Fibroblast of lung (primary cell): ENCODE measurements around the gene ZNF226. TPM values are rescaled to one million over a fixed set of nuclear protein-coding genes. Genes with fewer than 3 reads are reported as not detected.

Experiments used
- DNase-seq, 2 donors: peaks; one replicate each; pipeline versions ENCODE4 v3.0.0 to v3.0.0-alpha.2; 2010; ENCODE audit warnings: low read depth in 2 of 2
- H2AFZ ChIP-seq: 2 replicates; pipeline ENCODE4 v1.5.1; 2012; ENCODE audit warnings: low read length, control low read depth, inconsistent platforms
- H3K27ac ChIP-seq: 2 replicates; pipeline ENCODE4 v1.5.1; 2011; ENCODE audit warnings: low read length, control low read depth; ENCODE audit not compliant: insufficient read depth
- H3K27me3 ChIP-seq: 2 replicates; pipeline ENCODE4 v1.5.1; 2011; ENCODE audit warnings: mild to moderate bottlenecking, low read length; ENCODE audit not compliant: control insufficient read depth, insufficient read depth
- H3K36me3 ChIP-seq: 2 replicates; pipeline ENCODE4 v1.5.1; 2011; ENCODE audit warnings: low read length; ENCODE audit not compliant: control insufficient read depth, insufficient read depth
- H3K4me1 ChIP-seq: 2 replicates; pipeline ENCODE4 v1.5.1; 2011; ENCODE audit warnings: low read length; ENCODE audit not compliant: control insufficient read depth, insufficient read depth; ENCODE audit errors: extremely low read depth
- H3K4me2 ChIP-seq: 2 replicates; pipeline ENCODE4 v1.5.1; 2011; ENCODE audit warnings: low read length, control low read depth; ENCODE audit not compliant: insufficient read depth; ENCODE audit errors: extremely low read depth
- H3K4me3 ChIP-seq, 4 experiments: fragments of 200-600 bp in 1 of 4; sonication (generic) in 1 of 4; replicated peaks in 1 of 4; 2 replicates each; pipeline ENCODE4 v1.5.1; 2011 to 2016; ENCODE audit warnings: low read length in 4 of 4, low read depth in 3 of 4, mild to moderate bottlenecking in 3 of 4, control low read depth in 2 of 4, inconsistent platforms in 1 of 4, mixed read lengths in 1 of 4; ENCODE audit not compliant: insufficient read depth in 1 of 4; ENCODE audit errors: control extremely low read depth in 1 of 4
- H3K79me2 ChIP-seq: 2 replicates; pipeline ENCODE4 v1.5.1; 2012; ENCODE audit warnings: mild to moderate bottlenecking, low read length, inconsistent platforms; ENCODE audit not compliant: control insufficient read depth, insufficient read depth
- H3K9ac ChIP-seq: 2 replicates; pipeline ENCODE4 v1.5.1; 2011; ENCODE audit warnings: mild to moderate bottlenecking, low read length, control low read depth; ENCODE audit not compliant: insufficient read depth
- H3K9me3 ChIP-seq: 2 replicates; pipeline ENCODE4 v1.5.1; 2012; ENCODE audit warnings: low read depth, low read length; ENCODE audit not compliant: control insufficient read depth, insufficient read depth
- H4K20me1 ChIP-seq: 2 replicates; pipeline ENCODE4 v1.5.1; 2011; ENCODE audit warnings: low read length; ENCODE audit not compliant: control insufficient read depth, insufficient read depth; ENCODE audit errors: extremely low read depth
- EZH2 ChIP-seq: IDR thresholded peaks from 2 replicates; pipeline ENCODE4 v1.5.1; 2012; ENCODE audit warnings: low read length, control low read depth, mild to moderate bottlenecking; ENCODE audit errors: missing control alignments
- polyA plus RNA-seq, 2 donors: library from polyadenylated mRNA; depleted of rRNA in 1 of 2; stranded (reverse) in 1 of 2; unstranded in 1 of 2; fragments of >200 nt; gene quantifications; 2 replicates each; pipeline ENCODE4 v1.2.1, GENCODE V29; 2011 to 2012; ENCODE audit warnings: missing spikeins in 1 of 2
- total RNA-seq: library from RNA; depleted of rRNA; stranded (reverse); fragments of >200 nt; gene quantifications from 2 replicates; pipeline ENCODE4 v1.2.1, GENCODE V29; 2014
- TF ChIP-seq, protein P1 (sequence below), 2 donors: IDR thresholded peaks in 1 of 2; conservative IDR thresholded peaks in 1 of 2; 1 replicate in 1 of 2; 2 replicates in 1 of 2; pipeline ENCODE4 v1.5.1; 2011 to 2012; ENCODE audit warnings: low read length in 2 of 2, control low read depth in 1 of 2, inconsistent platforms in 1 of 2, low read depth in 1 of 2, mild to moderate bottlenecking in 1 of 2

The ZNF226 gene
- total and polyA plus RNA-seq, 2 donors (not counting 1 experiment from before 2014, with no cell fraction given): 21.4 to 30.7 TPM

DNA sequence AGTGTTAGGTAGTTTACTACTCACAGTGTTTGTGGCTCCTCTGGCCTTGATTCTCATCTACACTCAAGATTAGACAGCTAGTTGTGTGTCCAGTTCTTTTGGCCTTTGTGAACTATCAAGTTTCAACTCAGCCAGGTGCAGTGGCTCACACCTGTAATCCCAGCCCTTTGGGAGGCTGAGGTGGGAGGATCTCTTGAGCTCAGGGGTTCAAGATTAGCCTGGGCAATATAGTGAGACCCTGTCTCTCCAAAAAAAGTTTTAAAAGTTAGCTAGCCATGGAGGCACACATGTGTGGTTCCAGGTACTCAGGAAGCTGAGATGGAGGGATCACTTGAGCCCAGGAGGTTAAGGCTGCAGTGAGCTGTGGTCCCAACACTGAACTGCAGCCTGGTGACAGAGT lies 16.1 kb downstream of the ZNF226 start:
- H3K4me3 ChIP-seq: no peak overlapping the region
- peaks cover 6% of the 10 kb centered on the region for H3K9me3 ChIP-seq
- H3K9ac ChIP-seq: no peak overlapping the region
- no peak for DNase-seq
- no peaks in the 10 kb centered on the region for H3K4me1 ChIP-seq
- H3K27me3 ChIP-seq: no peaks in the 10 kb centered on the region
- no peaks in the 10 kb centered on the region for H4K20me1 ChIP-seq
- H2AFZ ChIP-seq: no peak overlapping the region
- TF ChIP-seq, protein P1, sequence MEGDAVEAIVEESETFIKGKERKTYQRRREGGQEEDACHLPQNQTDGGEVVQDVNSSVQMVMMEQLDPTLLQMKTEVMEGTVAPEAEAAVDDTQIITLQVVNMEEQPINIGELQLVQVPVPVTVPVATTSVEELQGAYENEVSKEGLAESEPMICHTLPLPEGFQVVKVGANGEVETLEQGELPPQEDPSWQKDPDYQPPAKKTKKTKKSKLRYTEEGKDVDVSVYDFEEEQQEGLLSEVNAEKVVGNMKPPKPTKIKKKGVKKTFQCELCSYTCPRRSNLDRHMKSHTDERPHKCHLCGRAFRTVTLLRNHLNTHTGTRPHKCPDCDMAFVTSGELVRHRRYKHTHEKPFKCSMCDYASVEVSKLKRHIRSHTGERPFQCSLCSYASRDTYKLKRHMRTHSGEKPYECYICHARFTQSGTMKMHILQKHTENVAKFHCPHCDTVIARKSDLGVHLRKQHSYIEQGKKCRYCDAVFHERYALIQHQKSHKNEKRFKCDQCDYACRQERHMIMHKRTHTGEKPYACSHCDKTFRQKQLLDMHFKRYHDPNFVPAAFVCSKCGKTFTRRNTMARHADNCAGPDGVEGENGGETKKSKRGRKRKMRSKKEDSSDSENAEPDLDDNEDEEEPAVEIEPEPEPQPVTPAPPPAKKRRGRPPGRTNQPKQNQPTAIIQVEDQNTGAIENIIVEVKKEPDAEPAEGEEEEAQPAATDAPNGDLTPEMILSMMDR (conservative IDR thresholded peaks at IDR 0.05 in 1 of 2, IDR thresholded peaks at IDR 0.05 in 1 of 2; ENCODE audit: low read depth in 1 of 2, low read length in 2 of 2): no peak
- TF ChIP-seq EZH2: no peak
- H3K4me2 ChIP-seq: no peak overlapping the region
- H3K27ac ChIP-seq: no peak overlapping the region
- H3K79me2 ChIP-seq: no peaks in the 10 kb centered on the region
- H3K36me3 ChIP-seq: peaks cover 5% of the 10 kb centered on the region

DNA sequence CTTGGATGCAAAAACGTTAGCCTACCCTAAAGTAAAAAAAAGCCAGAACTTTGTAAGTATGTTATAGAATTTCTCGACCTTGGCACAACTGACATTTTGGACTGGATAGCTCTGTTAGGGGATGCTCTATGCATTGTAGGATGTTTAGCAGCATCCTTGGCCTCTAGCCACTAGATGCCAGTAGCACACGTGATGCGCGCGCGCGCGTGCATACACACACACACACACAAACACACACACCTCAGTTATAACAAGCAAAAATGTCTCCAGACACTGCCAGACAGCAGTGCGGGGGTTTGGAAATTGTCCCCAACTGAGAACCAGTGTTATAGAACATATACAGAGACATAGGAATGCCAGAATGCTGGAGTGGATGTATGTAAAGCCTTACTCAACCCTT lies 17.2 kb downstream of the ZNF226 start:
- Histone ChIP-seq H3K4me3 (no peak overlapping the region), H3K36me3 (no peaks in the 10 kb centered on the region), H3K9ac (no peak overlapping the region), H3K4me1 (no peaks in the 10 kb centered on the region), H3K4me2 (no peak overlapping the region), H2AFZ (no peak overlapping the region), H3K27ac (no peak overlapping the region), H3K79me2 (no peaks in the 10 kb centered on the region), H3K9me3 (no peaks in the 10 kb centered on the region), H3K27me3 (no peaks in the 10 kb centered on the region), H4K20me1 (no peaks in the 10 kb centered on the region)
- DNase-seq: no peak
- TF ChIP-seq, protein P1 (conservative IDR thresholded peaks at IDR 0.05 in 1 of 2, IDR thresholded peaks at IDR 0.05 in 1 of 2; ENCODE audit: low read depth in 1 of 2, low read length in 2 of 2): no peak
- TF ChIP-seq EZH2: no peak

DNA sequence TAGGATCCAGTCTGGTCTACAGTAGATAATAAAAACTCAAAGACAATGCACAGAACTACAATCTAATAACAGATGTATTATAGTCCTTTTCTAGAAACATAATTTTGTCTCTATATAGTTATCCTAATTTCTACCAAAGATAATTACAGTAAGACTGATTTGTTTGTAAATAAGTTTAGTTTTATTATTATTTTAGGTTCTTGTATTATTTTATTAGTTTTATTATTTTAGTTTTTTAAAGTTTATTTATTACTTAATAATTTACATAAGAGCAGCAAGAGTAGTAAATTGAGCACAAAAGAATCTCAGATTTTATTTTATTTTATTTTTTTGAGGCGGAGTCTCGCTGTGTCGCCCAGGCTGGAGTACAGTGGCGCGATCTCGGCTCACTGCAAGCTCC lies 25.1 kb downstream of the ZNF226 start:
- Histone ChIP-seq H2AFZ (no peak overlapping the region), H3K9ac (no peak overlapping the region), H3K36me3 (no peaks in the 10 kb centered on the region), H3K4me2 (no peak overlapping the region), H3K4me1 (no peaks in the 10 kb centered on the region), H3K9me3 (no peaks in the 10 kb centered on the region), H3K4me3 (no peak overlapping the region), H4K20me1 (no peaks in the 10 kb centered on the region), H3K27me3 (no peaks in the 10 kb centered on the region), H3K27ac (no peak overlapping the region), H3K79me2 (no peaks in the 10 kb centered on the region)
- TF ChIP-seq, protein P1 (conservative IDR thresholded peaks at IDR 0.05 in 1 of 2, IDR thresholded peaks at IDR 0.05 in 1 of 2; ENCODE audit: low read depth in 1 of 2, low read length in 2 of 2): no peak
- no peak for TF ChIP-seq EZH2
- DNase-seq: no peak
